ENCODE results near the gene CPD.
"Not testable (repeated sequence)": the region's sequence is repeated elsewhere in the genome, so short reads cannot be mapped to it uniquely, and the experiment has no call there.

The CPD gene

GRCh38 chr17:30388321-30389179, 9.8 kb downstream of the CPD start:
- DNase-seq = no peak

GRCh38 chr17:30389756-30390300, 11.1 kb downstream of the CPD start:
- DNase-seq = peak; percentile 29 to 75 (median 52)

GRCh38 chr17:30391534-30391933, 12.8 kb downstream of the CPD start:
- DNase-seq = no peak

- no peak for DNase-seq
These were observed 14.8 kb downstream of the CPD start for GRCh38 chr17:30393491-30393890.

- no peak for DNase-seq
These were observed 15.5 kb downstream of the CPD start for GRCh38 chr17:30393911-30394867.

GRCh38 chr17:30395398-30396022, 16.8 kb downstream of the CPD start:
- no peak for DNase-seq

- no peak for DNase-seq
These were observed 17.4 kb downstream of the CPD start for GRCh38 chr17:30396129-30396528.

GRCh38 chr17:30396612-30397011, 17.9 kb downstream of the CPD start:
- no peak for DNase-seq

GRCh38 chr17:30398328-30399041, 19.8 kb downstream of the CPD start:
- no peak for DNase-seq

- DNase-seq = peak in 2 of 4 experiments; percentile 28 to 30
These were observed 22.4 kb downstream of the CPD start for GRCh38 chr17:30401097-30401496.

GRCh38 chr17:30405161-30405560, 26.4 kb downstream of the CPD start:
- DNase-seq = no peak

GRCh38 chr17:30410627-30411026, 31.9 kb downstream of the CPD start:
- not testable (repeated sequence) for DNase-seq

- DNase-seq = not testable (repeated sequence)
These were observed 33.3 kb downstream of the CPD start for GRCh38 chr17:30412008-30412496.

- no peak for DNase-seq
These were observed 34.4 kb downstream of the CPD start for GRCh38 chr17:30413109-30413508.

- no peak for DNase-seq
These were observed 35.8 kb downstream of the CPD start for GRCh38 chr17:30414486-30414885.

- DNase-seq = no peak
These were observed 36.8 kb downstream of the CPD start for GRCh38 chr17:30415491-30415890.

- DNase-seq = peak in 3 of 4 experiments; percentile 33 to 39 (median 34)
These were observed 39.3 kb downstream of the CPD start for GRCh38 chr17:30418070-30418469.

GRCh38 chr17:30421592-30421991, 42.9 kb downstream of the CPD start:
- DNase-seq = no peak

GRCh38 chr17:30422171-30422570, 43.4 kb downstream of the CPD start:
- no peak for DNase-seq

GRCh38 chr17:30424471-30424870, 45.7 kb downstream of the CPD start:
- DNase-seq = no peak

- DNase-seq = no peak
These were observed 47.6 kb downstream of the CPD start for GRCh38 chr17:30426292-30426691.

GRCh38 chr17:30427611-30428010, 48.9 kb downstream of the CPD start:
- DNase-seq = no peak

Data from suppressor macrophage (primary cell).